ENCODE results near the gene SEC61A2. TPM values are rescaled to one million over a fixed set of nuclear protein-coding genes. Genes with fewer than 3 reads are reported as not detected.

The SEC61A2 gene
- 3.2 and 13.7 TPM in 2 replicates for total RNA-seq

GRCh38 chr10:12129222-12130111, at the start of gene SEC61A2:
TSS of gene SEC61A2 (plus strand) at chr10:12129677. CDS start at chr10:12129788, 111 bp downstream.

GRCh38 chr10:12195603-12196506, 66.4 kb downstream of the SEC61A2 start, which contains the start of the genes CDC123 and NUDT5:
TSS of gene CDC123 (plus strand) at chr10:12196188. CDS start at chr10:12196246, 58 bp downstream.
TSS of gene NUDT5 (minus strand) at chr10:12195891. CDS start at chr10:12186291, 9,600 bp downstream.

Other genes with a start within 250 kb of the SEC61A2 start
- gene UPF2, start 86.9 kb upstream of the SEC61A2 start, total RNA-seq: 17.2 and 20.2 TPM in 2 replicates
- gene DHTKD1, start 60.7 kb upstream of the SEC61A2 start, total RNA-seq: 25.3 and 36.3 TPM in 2 replicates
- gene NUDT5, start 66.2 kb downstream of the SEC61A2 start, total RNA-seq: 101 and 134 TPM in 2 replicates
- gene CDC123, start 66.5 kb downstream of the SEC61A2 start, total RNA-seq: 197 and 203 TPM in 2 replicates
- gene CAMK1D, start 219.9 kb downstream of the SEC61A2 start, total RNA-seq: 0.32 and 0.76 TPM in 2 replicates

Data from epithelial cell of umbilical artery (primary cell).